ENCODE results near the gene HTRA1. TPM values are rescaled to one million over a fixed set of nuclear protein-coding genes. Genes with fewer than 3 reads are reported as not detected.

HTRA1 gene
- polyA plus RNA-seq, 1 donor: 74.3 TPM

DNA sequence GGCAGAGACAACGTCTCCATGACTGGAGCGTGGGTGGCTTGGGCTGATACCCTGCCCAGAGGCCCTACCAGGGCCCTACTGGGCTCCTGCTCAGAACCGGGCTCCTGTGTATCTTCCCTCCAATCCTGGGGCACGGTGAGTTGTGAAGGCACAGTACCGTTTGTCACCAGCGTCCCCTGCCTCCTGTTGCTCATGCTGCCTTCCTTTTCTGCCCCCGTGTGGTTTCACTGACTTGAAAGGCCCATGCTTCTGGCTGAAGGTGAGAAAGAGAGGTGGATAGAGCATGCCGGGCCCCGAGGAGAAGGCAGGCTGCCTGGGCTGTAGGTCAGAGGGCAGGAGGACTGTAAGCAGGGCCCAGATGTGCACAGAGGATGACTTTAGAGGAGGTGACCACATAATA is 90.1 kb downstream of the HTRA1 start:
- no peak for DNase-seq (ENCODE audit: low read depth)

DNA sequence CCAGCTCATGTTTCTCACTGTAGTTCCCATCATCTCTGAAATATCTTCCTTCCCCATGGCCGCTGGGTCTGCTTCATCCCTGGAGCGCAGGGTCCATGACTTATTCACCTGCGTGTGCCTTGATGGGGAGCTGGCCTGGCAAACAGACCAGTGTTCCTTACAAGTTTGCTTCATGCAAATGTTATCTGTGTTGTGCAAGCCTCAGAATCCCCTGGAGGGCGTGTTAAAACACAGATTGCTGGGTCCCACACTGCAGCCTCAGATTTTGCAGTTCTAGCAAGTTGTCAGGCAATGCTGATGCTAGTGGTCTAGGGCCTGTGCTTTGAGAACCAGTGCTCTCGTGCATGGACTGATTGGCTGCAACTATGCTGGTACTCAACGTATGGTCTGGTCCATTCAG is 92.0 kb downstream of the HTRA1 start:
- no peak for DNase-seq (ENCODE audit: low read depth)

DNA sequence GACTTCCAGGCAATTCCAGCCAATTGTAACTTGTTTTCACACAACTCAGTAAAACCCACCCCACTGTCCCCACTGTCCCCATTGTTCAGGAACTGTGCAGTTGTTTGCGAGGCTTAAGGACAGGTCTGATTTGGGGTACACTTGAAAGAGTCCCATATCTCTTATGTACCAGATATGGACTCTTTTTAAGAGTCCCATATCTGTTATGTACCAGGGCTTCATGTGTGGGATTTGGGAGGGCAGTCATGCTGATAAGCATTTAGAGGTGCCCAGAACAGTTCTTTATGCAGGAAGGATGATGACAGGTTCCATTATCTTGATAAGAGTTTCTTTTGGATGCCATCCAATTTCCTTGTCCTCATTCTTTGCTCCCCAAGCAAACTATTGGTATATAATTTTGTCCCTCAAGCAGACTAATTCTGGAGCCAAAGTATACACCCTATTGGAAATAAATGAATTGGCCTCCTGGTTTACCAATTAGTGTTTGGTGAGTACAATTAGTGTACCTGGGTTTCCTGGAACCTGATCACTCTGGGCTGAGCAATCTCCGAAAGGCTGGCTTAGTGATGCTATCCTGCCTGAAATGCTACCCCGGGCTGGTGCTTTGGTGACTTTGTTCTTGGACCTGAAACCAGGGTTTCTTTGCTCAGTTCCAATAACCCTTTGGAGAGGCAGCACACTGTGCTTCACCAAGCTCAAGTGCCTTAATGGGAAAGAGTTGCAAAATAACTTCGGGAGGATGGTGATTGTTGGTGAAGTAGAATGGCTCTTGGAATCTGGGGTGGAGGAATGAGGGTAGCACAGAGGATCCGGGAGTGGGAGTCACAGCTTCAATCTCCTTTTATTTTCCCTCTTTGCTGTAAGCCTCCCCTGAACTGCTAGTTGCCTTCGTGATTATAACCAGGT is 93.0 kb downstream of the HTRA1 start:
- no peak for DNase-seq (ENCODE audit: low read depth)

DNA sequence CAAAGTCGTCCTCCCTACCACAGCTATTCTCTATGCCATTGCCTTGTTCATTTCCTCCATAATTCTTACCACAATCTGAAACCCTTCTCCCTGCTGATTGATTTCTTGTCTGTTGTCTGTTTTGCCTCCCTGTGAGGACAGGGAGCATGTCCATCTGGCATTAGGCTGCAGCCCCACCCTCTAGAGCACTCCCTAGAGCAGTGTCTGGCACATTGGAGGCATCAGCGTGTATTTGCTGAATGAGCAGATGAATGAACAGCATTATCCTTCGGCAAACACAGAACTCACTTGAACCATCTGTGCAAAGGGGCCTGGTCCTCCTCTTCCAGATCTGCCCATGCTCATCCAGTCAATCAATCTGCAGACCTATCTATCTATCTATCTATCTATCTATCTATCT is 94.1 kb downstream of the HTRA1 start:
- DNase-seq (ENCODE audit: low read depth): no peak

DNA sequence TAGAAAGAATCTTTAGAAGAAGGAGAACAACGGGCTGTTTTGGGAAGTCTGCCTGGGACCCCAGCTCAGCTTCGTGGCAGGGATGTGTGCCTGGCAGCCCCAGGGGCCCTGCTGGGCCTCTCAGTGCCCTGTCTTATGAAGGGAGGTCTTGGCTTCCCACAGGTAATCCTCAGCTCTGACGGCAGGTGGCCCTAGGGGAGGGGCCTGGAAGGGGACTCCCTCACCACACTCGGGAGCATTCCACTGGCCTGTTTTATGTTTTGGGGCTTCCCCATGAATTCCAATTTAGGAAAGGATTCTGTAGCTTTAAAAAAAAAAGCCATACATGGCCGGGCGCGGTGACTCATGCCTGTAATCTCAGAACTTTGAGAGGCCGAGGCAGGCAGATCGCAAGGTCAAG is 96.2 kb downstream of the HTRA1 start:
- DNase-seq (ENCODE audit: low read depth): no peak

DNA sequence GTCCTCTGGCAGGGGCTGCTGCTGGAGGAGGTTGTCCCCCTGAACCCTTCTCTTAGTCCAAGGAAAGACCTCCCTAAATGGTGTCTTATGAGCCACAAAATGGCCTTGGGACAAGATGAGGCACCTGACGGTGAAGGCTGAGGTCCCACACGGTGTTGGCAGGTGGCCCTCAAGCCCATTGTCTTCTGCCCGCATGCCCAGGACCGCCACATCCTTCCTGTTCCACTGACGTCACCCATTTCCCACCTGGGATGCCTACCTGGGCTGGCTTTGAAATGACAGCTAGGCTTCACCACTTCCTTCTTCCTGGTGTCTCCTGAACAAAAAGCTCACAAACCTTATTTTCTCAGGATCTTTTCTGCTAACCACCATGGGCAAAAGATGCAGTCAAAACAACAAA is 97.1 kb downstream of the HTRA1 start:
- DNase-seq (ENCODE audit: low read depth): no peak

DNA sequence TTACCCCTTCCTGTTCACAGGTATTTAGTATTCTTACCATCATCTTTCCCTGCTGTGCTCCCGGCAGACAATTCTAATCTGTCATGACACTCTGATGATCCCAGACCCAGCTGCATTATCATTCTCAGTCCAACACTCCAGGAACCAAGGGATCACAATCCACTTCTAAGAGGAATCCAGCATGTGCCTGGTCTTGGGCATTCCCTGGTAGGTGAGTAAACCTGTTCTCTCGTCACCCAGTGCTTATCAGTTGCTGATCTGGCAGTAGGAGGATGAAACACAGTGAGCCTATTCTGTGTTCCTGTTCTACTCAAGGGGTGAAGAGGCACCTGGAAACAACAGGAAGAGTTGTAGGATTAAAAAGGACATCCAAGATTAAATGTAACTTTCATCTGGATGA is 97.9 kb downstream of the HTRA1 start:
- no peak for DNase-seq (ENCODE audit: low read depth)

DNA sequence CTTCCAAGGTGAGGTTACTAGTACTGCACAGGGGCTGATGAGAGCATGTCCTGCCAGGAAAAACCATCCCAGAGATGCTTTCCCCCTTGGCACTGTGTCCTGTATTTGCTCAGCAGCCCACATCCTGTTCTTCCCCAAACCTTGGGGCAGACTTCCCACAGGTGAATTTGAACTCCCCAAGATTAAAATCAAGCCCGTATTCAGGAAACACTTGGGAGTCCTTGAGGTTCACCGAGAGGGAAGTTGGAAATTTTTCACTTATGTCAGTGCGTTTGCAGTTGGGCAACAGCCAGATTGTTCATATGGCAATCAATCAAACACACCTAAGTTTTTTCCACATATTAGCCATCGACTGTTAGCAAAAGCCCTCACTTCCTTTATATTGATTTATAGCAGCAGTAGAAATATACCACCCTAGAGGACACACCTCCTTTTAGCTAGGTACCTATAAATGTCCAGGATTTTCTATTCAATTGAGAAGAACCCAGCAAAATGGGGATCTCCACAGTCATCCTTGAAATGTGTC is 99.0 kb downstream of the HTRA1 start, which contains the start of gene DMBT1:
Gene DMBT1 (plus strand): TSS at position 476 of the 526 bp plus-strand sequence. CDS start 17 bp downstream, at position 493.
- no peak for DNase-seq (ENCODE audit: low read depth)

DNA sequence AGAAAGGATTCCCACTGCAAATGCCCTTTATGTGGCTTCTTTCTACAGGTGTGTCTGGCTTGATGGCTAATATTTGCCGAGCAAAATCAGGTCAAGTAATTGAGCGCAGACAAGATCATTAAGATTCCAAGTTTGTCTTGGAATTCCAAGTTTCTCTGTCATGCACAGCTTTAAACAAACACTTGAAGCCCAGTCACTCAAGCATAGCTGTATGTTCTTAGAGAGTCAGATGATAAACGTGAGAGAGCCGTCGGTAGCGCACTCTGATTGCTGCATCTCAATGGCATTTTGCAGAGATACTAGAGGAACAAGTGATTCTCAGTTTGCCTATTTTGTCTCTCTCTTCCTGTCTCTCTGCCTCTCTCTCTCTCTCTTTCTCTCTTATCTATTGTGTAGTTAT is 99.9 kb downstream of the HTRA1 start:
- DNase-seq (ENCODE audit: low read depth): no peak

DNA sequence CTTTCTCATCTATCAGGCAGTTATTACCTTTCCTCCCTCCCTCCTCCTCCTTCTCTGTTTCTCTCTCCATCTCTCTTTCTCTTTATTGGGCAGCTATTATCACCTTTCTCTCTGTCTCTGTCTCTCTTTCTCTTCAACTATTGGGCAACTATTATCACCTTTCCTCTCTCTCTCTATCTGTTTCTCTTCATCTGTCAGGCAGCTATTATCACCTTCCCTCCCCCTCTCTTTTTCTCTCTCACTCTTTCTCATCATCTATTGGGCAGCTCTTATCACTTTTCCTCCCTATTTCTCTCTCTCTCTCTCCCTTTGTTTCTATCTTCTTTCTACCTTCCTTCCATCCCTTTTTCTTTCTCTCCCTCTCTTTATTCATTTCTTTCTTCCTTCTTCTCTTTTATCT is 100.4 kb downstream of the HTRA1 start:
- no peak for DNase-seq (ENCODE audit: low read depth)

Other genes starting within 250 kb of the HTRA1 start
- gene BTBD16, start 190.3 kb upstream of the HTRA1 start, polyA plus RNA-seq (ENCODE audit: insufficient read length): 0.13 TPM
- 32.3 TPM for gene PLEKHA1, start 86.8 kb upstream of the HTRA1 start, polyA plus RNA-seq (ENCODE audit: insufficient read length)
- gene ARMS2, start 6.9 kb upstream of the HTRA1 start, polyA plus RNA-seq (ENCODE audit: insufficient read length): not detected
- gene DMBT1, start 99.2 kb downstream of the HTRA1 start, polyA plus RNA-seq (ENCODE audit: insufficient read length): not detected
- not detected for gene C10orf120, start 238.3 kb downstream of the HTRA1 start, polyA plus RNA-seq (ENCODE audit: insufficient read length)

Measured in forelimb muscle (tissue), 1 donor.